Liver (tissue), 3 donors: Measurements from ENCODE around the gene CDX1.

Source experiments
- CTCF ChIP-seq: fragments of 150-350 bp; IDR thresholded peaks from 2 replicates; pipeline ENCODE4 v1.5.1; 2017; ENCODE audit warnings: improper control_type of control experiment, low read depth, low read length; ENCODE audit not compliant: missing input control
- FOXA1 ChIP-seq: IDR thresholded peaks from 2 replicates; pipeline ENCODE4 v1.6.1; 2016; ENCODE audit warnings: antibody characterized with exemption
- GABPA ChIP-seq, 2 donors: IDR thresholded peaks in 1 of 2; conservative IDR thresholded peaks in 1 of 2; 2 replicates each; pipeline ENCODE4 v1.6.1; 2016; ENCODE audit warnings: antibody characterized with exemption in 2 of 2, mild to moderate bottlenecking in 1 of 2, moderate library complexity in 1 of 2
- REST ChIP-seq: IDR thresholded peaks from 2 replicates; pipeline ENCODE4 v1.6.1; 2016; ENCODE audit warnings: antibody characterized with exemption, mild to moderate bottlenecking
- RXRA ChIP-seq, 2 donors: IDR thresholded peaks; 2 replicates each; pipeline ENCODE4 v1.6.1; 2017 to 2018; ENCODE audit warnings: antibody characterized with exemption in 2 of 2, mild to moderate bottlenecking in 1 of 2
- SP1 ChIP-seq: IDR thresholded peaks from 2 replicates; pipeline ENCODE4 v1.6.1; 2018; ENCODE audit warnings: antibody characterized with exemption, mild to moderate bottlenecking
- YY1 ChIP-seq: IDR thresholded peaks from 2 replicates; pipeline ENCODE4 v1.6.1; 2016; ENCODE audit warnings: antibody characterized with exemption, mild to moderate bottlenecking
- donor health status: healthy.
- donor health status: healthy.

- TF ChIP-seq CTCF (no peak), SP1 (no peak), RXRA (IDR thresholded peaks at IDR 0.05) (no peak), REST (no peak), FOXA1 (no peak), GABPA (IDR thresholded peaks at IDR 0.05 in 1 of 2, conservative IDR thresholded peaks at IDR 0.05 in 1 of 2) (no peak), YY1 (no peak)
Observed at GRCh38 chr5:150206098-150206778, 39.7 kb downstream of the CDX1 start.
